Osteoblast (primary cell): ENCODE data around the gene CPLX3. TPM values are rescaled to one million over a fixed set of nuclear protein-coding genes. Genes with fewer than 3 reads are reported as not detected.

ENCODE experiments used
- DNase-seq: peaks from one replicate; pipeline ENCODE4 v3.0.0; 2011; ENCODE audit warnings: low spot score, mixed read lengths; ENCODE audit not compliant: insufficient read length; ENCODE audit errors: missing footprints
- H2AFZ ChIP-seq: 2 replicates; pipeline ENCODE4 v1.6.0; 2011; ENCODE audit warnings: mild to moderate bottlenecking, low read length
- H3K27ac ChIP-seq: 2 replicates; pipeline ENCODE4 v1.5.1; 2011; ENCODE audit warnings: mild to moderate bottlenecking, low read depth, low read length, moderate library complexity
- H3K27me3 ChIP-seq: 2 replicates; pipeline ENCODE4 v1.6.0; 2012; ENCODE audit warnings: mild to moderate bottlenecking, control low read depth, inconsistent platforms, low read length, moderate library complexity; ENCODE audit not compliant: insufficient read depth
- H3K36me3 ChIP-seq: 2 replicates; pipeline ENCODE4 v1.5.1; 2011; ENCODE audit warnings: mild to moderate bottlenecking, low read length, control low read depth, moderate library complexity; ENCODE audit not compliant: insufficient read depth
- H3K4me1 ChIP-seq: 2 replicates; pipeline ENCODE4 v1.5.1; 2011; ENCODE audit warnings: mild to moderate bottlenecking, low read length, control low read depth, moderate library complexity; ENCODE audit not compliant: insufficient read depth
- H3K4me2 ChIP-seq: 2 replicates; pipeline ENCODE4 v1.6.0; 2011; ENCODE audit warnings: mild to moderate bottlenecking, low read length; ENCODE audit not compliant: insufficient read depth
- H3K4me3 ChIP-seq: fragments of 200-600 bp; sonication (generic); 3 replicates; pipeline ENCODE4 v1.5.1; 2012; ENCODE audit warnings: mild to moderate bottlenecking, low read length, inconsistent platforms; ENCODE audit not compliant: insufficient read depth
- H3K79me2 ChIP-seq: 2 replicates; pipeline ENCODE4 v1.6.0; 2012; ENCODE audit warnings: mild to moderate bottlenecking, low read length, control low read depth, inconsistent platforms; ENCODE audit not compliant: insufficient read depth
- H3K9me3 ChIP-seq: 2 replicates; pipeline ENCODE4 v1.5.1; 2011; ENCODE audit warnings: low read depth, low read length, control low read depth
- H4K20me1 ChIP-seq: 2 replicates; pipeline ENCODE4 v1.6.0; 2012; ENCODE audit warnings: mild to moderate bottlenecking, low read length, control low read depth; ENCODE audit not compliant: insufficient read depth
- small RNA-seq: library from RNA; depleted of rRNA; stranded (forward); fragments of <200 nt; gene quantifications from one replicate; pipeline ENCODE3, GENCODE V24; 2012
- total RNA-seq: library from RNA; depleted of rRNA; stranded (reverse); fragments of >200 nt; gene quantifications from 2 replicates; pipeline ENCODE4 v1.2.3, GENCODE V29; 2012
- TF ChIP-seq, protein P1 (sequence below): IDR thresholded peaks from 2 replicates; pipeline ENCODE4 v1.5.1; 2011; ENCODE audit warnings: mild to moderate bottlenecking, low read depth, low read length, moderate library complexity; ENCODE audit errors: extremely low read depth

Gene CPLX3
- total RNA-seq, 1 donor: not detected

DNA sequence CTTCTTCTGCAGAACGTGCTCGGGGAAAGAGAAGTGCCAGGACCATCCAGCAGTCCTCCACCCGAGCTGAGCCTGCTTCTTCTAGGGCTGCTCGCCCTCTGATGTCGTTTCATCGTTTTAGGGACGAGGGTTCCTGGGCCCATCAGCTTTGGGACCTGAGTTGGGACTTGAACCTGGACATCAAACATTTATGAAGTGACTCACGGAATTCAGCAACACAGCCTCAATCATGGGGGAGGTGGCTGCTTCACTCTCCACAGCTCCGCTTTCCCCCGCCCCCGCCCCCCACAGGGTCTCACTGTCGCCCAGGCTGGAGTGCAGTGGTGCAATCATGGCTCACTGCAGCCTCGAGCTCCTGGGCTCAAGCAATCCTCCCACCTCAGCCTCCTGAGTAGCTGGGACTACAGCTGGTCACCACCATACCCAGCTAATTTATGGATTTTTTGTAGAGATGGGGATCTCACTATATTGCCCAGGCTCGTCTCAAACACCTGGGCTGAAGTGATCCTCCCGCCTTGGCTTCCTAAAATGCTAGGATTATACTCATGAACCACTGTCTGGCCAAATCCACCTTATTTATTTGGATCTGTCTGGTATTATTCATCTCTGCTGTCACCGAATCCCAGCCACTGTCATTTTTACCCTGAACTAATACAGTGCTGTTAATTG is 47.5 kb downstream of the CPLX3 start:
- H3K79me2 ChIP-seq: peaks cover 39% of the 10 kb centered on the region
- H3K27me3 ChIP-seq: peaks cover 7% of the 10 kb centered on the region
- DNase-seq: no peak
- TF ChIP-seq, protein P1, sequence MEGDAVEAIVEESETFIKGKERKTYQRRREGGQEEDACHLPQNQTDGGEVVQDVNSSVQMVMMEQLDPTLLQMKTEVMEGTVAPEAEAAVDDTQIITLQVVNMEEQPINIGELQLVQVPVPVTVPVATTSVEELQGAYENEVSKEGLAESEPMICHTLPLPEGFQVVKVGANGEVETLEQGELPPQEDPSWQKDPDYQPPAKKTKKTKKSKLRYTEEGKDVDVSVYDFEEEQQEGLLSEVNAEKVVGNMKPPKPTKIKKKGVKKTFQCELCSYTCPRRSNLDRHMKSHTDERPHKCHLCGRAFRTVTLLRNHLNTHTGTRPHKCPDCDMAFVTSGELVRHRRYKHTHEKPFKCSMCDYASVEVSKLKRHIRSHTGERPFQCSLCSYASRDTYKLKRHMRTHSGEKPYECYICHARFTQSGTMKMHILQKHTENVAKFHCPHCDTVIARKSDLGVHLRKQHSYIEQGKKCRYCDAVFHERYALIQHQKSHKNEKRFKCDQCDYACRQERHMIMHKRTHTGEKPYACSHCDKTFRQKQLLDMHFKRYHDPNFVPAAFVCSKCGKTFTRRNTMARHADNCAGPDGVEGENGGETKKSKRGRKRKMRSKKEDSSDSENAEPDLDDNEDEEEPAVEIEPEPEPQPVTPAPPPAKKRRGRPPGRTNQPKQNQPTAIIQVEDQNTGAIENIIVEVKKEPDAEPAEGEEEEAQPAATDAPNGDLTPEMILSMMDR: no peak
- H3K9me3 ChIP-seq: no peaks in the 10 kb centered on the region
- H3K4me3 ChIP-seq: peak overlapping the region; percentile 96
- peaks cover 12% of the 10 kb centered on the region for H3K4me1 ChIP-seq
- H3K27ac ChIP-seq: peak overlapping the region; percentile 45
- peaks cover 25% of the 10 kb centered on the region for H4K20me1 ChIP-seq
- no peaks in the 10 kb centered on the region for H3K36me3 ChIP-seq
- H3K4me2 ChIP-seq: peak overlapping the region; percentile 100
- peak overlapping the region; percentile 95 for H2AFZ ChIP-seq

DNA sequence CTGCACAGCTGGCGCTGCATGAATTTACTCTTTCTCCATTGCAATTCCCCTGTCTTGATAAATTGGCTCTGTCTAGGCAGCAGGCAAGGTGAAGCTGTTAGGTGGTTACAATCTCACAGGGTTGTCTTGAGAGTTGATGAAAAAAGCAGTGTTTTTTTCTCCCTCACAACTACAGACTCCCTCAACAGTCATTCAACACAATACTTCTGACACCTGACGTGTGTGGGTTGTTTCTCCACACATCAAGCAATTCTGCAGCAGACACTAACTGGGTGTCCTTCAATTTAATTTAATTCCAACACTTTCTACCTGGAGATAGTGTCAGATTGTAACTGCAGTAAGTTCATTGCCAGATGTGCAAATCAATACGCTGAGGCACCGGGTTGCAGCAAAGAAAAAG is 51.8 kb downstream of the CPLX3 start:
- Histone ChIP-seq H2AFZ (no peak overlapping the region), H3K4me2 (no peak overlapping the region), H3K4me1 (peaks cover 5% of the 10 kb centered on the region), H3K79me2 (no peaks in the 10 kb centered on the region), H3K27me3 (peaks cover 7% of the 10 kb centered on the region), H3K4me3 (no peak overlapping the region), H3K9me3 (peaks cover 4% of the 10 kb centered on the region), H3K27ac (no peak overlapping the region), H3K36me3 (no peaks in the 10 kb centered on the region), H4K20me1 (no peaks in the 10 kb centered on the region)
- no peak for DNase-seq
- TF ChIP-seq, protein P1: no peak

Small RNA genes within 50 kb of the gene (small RNA-seq; reads per million reads assigned to genes)
- not detected for gene CPLX3
- gene MIR4513: not detected
- 1.6 reads per million, percentile 54 among the genes with 10 or more reads in this experiment for gene MIR6882

Other genes starting within 250 kb of the CPLX3 start
- gene CLK3, start 210.8 kb upstream of the CPLX3 start, total RNA-seq: 42.7 and 47.0 TPM in 2 replicates
- 9.8 and 11.2 TPM in 2 replicates for gene EDC3, start 130.6 kb upstream of the CPLX3 start, total RNA-seq
- gene CYP1A1, start 101.1 kb upstream of the CPLX3 start, total RNA-seq: 0.36 TPM in 1 of 2 replicates, not detected in the other
- not detected in 2 replicates for gene CYP1A2, start 77.8 kb upstream of the CPLX3 start, total RNA-seq
- gene CSK, start 44.5 kb upstream of the CPLX3 start, total RNA-seq: 30.6 and 31.5 TPM in 2 replicates
- gene LMAN1L, start 13.8 kb upstream of the CPLX3 start, total RNA-seq: under 0.01 TPM in 1 of 2 replicates, not detected in the other
- gene ULK3, start 16.5 kb downstream of the CPLX3 start, total RNA-seq: 19.4 and 21.4 TPM in 2 replicates
- gene SCAMP2, start 46.7 kb downstream of the CPLX3 start, total RNA-seq: 23.9 and 28.3 TPM in 2 replicates
- gene MPI, start 63.4 kb downstream of the CPLX3 start, total RNA-seq: 33.9 and 54.3 TPM in 2 replicates
- gene FAM219B, start 80.2 kb downstream of the CPLX3 start, total RNA-seq: 36.6 and 46.3 TPM in 2 replicates
- 27.1 and 38.9 TPM in 2 replicates for gene COX5A, start 111.4 kb downstream of the CPLX3 start, total RNA-seq
- 6.2 and 6.9 TPM in 2 replicates for gene RPP25, start 130.1 kb downstream of the CPLX3 start, total RNA-seq
- 0.88 and 1.8 TPM in 2 replicates for gene SCAMP5, start 168.9 kb downstream of the CPLX3 start, total RNA-seq
- gene PPCDC, start 197.0 kb downstream of the CPLX3 start, total RNA-seq: 5.6 and 6.5 TPM in 2 replicates